Upper lobe of left lung (tissue), 4 donors: ENCODE measurements around the gene C17orf114.
"Not testable (repeated sequence)": the region's sequence is repeated elsewhere in the genome, so short reads cannot be mapped to it uniquely, and the experiment has no call there.

Experiments used
- EP300 ChIP-seq, 4 donors: sonication (generic); formaldehyde crosslinking; IDR thresholded peaks; one replicate each; pipeline ENCODE4 v1.5.1; 2017; ENCODE audit warnings: antibody characterized with exemption in 4 of 4, control low read depth in 2 of 4
- POLR2A ChIP-seq, 4 donors: fragments of 450-650 bp; IDR thresholded peaks; one replicate each; pipeline ENCODE4 v1.5.1; 2016 to 2017; ENCODE audit warnings: antibody characterized with exemption in 4 of 4, mild to moderate bottlenecking in 2 of 4
- POLR2AphosphoS5 ChIP-seq, 2 donors: sonication (generic); formaldehyde crosslinking; IDR thresholded peaks; one replicate each; pipeline ENCODE4 v1.5.1; 2017; ENCODE audit warnings: antibody characterized with exemption in 2 of 2

GRCh38 chr17:4832829-4833177, 30.7 kb upstream of the C17orf114 start:
- not testable (repeated sequence) for TF ChIP-seq POLR2A, EP300, POLR2AphosphoS5 (IDR thresholded peaks at IDR 0.05)
